Umbilical cord (tissue), 2 donors: ENCODE results near the gene IL17F. TPM values are rescaled to one million over a fixed set of nuclear protein-coding genes. Genes with fewer than 3 reads are reported as not detected.
"Not testable (repeated sequence)": the region's sequence is repeated elsewhere in the genome, so short reads cannot be mapped to it uniquely, and the experiment has no call there.

Source experiments
- DNase-seq: peaks from one replicate; pipeline ENCODE4 v3.0.0-alpha.2; 2015; ENCODE audit warnings: low spot score
- total RNA-seq: library from RNA; depleted of rRNA; stranded (reverse); fragments of >200 nt; gene quantifications from one replicate; pipeline ENCODE4 v1.2.3, GENCODE V29; 2014; ENCODE audit warnings: low replicate concordance; ENCODE audit not compliant: insufficient read depth

The IL17F gene
- total RNA-seq, 1 donor from 2014 or later: not detected

DNA sequence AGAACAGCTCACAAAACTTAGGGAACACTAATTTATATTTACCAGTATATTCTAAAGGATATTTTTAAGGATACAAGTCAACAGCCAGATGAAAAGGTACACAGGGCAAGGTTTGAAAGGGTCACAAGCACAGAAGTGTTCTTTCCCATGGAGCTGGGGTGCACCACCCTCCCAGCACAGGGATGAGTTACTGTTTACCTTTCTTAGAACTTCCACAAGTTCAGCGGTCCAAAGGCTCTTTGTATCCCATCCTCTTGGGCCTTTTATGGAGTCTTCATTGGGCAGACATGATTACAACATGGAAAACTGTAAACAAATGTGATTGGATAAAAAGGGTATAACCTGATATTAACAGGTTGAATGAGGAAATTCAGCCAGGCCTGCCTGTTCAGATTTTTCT is 1.1 kb upstream of the IL17F start:
- no peak for DNase-seq

DNA sequence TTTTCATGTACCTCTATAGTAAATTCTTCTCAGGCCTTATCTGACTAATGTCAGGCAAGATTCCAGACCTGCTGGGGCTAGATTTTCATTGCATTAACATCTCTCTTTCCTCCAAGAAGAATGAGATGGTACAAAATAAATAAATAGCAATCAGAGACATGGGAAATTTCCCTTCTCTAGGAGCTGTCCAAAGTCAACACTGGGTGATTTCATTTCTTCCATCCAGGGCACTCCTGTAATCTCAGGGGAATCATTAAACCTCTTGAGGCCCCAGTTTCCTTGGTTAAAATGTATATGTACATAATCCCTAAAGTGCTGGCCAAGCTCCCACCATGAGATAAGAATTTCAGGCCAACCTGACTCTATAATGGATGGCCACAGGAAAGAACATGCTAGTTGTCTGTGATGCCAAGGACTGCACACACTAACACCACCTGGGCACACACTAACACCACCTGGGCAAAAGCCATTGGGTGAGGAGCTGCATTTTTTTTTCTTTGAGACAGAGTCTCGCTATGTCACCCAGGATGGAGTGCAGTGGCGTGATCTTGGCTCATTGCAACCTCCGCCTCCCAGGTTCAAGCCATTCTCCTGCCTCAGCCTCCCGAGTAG is 912 bp downstream of the IL17F start:
- DNase-seq: no peak

DNA sequence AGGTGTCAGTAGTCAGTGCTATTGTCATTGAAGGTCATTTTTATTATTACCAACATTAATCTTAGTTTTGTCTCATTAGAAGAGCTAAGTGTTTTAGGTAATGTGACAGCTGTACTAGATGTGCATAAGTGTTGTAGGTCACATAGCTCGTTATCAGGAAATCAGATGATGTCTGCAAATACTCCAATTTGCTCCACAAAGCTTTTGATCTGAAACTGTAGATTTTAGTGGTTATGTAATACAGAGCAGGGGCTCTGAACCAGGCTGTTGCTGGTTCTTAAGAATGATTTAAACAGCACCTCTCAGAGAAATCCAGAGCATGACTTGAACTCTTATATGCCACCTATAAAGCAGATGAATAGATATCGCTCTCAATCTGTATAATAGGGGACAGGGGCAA is 2.5 kb downstream of the IL17F start:
- no peak for DNase-seq

DNA sequence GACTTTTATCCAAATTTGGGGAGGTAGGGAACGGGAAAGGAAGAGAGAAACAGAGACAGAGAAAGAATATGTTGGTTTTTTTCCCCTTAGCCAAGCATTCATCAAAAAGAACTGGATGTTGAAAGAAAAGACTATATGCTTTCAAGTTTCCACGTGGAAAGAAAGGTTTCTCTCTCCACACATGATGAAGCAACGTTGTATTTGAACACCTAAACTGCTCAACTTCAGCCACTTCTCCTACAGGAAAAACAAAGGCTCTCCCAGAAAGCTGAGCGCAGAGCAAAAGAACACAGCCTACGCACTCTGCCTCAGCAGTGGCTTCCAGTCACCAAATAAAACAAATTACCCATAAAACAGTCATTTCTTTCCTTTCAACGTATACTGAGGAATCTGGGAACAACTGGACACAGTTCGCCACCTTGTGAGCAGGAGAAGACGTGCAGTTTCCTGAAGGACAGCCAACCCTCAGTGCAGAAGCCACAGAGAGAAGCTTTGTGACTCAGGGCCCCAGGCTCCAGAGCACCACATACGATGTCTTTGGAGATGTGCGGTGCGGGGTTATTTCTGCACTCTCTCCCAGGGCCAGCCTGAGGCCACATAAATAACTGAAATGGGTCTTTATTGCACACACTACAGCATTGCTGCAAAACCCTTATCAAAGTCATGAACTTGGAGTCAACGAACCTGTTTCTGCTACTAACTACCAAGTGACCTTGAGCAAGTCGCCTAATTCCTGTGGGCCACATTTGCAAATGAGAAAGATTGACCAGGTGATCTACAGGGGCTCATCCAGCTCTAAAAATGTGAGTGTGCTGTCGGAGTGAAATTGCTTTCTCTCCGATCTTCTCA is 10.1 kb downstream of the IL17F start:
- DNase-seq: peak; percentile 74

DNA sequence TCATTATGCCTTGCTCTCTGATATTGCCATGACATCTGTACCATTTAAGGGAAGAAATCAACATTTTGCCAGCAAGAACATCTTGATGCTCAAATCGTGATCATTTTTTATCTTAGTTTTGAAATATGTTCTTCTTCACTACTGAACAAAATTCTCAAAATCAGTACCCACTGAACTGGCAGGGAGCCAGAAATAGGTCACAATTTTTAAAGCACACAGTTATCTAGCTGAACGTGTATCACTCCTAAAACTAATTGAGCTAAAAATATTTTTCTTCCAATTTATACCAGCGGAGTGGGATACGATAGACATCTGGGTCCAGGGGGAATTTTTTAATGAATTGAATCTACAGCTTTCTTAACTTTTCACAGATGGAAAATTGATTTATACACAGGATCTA is 11.3 kb downstream of the IL17F start:
- DNase-seq: no peak

DNA sequence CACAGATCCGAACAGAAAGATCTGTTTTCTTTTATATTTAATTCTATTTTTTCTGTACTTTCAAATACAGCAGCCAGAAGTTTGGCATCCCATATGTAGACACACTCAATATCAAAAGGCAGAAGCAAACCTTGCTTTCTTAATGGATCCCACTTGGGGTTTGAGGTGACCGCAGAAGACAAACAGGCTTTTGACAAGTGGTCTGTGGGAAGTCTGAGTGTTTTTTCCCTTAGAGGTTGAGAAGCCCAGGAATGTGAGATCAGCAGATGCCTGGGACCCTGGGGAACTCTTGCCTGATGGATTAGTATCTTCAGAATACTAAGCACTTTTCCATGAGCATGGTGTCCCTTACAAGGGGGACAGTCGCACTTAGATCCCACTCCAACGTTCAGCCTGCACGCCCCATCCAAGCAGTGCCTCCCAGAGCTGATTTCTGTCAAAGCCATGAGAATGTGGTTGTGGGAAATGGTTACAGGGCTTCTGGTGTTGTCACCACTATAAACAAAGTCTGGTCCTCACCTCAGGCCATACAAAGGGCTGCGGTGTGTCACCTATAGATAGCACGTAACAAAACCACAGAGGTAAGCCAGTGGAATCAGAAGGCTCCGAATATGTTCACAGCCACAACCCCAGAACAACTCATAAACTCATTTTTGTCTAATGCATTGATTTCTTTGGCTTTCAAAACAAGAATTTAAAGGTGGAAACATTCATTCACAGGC is 12.7 kb downstream of the IL17F start:
- DNase-seq: no peak

DNA sequence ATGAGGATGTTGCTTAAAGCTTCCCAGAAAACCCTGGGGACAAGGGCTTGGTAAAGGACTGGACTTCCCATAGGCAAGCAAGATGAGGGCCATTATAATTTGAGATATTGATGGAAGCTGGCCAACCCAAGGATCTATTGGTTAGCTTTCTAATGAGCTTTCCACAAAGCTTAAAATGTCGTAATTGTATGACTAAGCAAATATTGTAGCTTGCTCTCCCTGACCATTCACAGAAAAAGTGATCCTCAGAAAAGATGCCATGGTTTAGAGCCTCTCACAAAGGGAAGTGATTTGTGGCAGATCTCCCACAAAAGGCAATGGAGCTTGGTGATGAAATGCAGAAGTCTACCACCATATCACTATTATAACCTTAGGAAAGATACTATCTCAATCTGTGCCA is 13.6 kb downstream of the IL17F start:
- no peak for DNase-seq

DNA sequence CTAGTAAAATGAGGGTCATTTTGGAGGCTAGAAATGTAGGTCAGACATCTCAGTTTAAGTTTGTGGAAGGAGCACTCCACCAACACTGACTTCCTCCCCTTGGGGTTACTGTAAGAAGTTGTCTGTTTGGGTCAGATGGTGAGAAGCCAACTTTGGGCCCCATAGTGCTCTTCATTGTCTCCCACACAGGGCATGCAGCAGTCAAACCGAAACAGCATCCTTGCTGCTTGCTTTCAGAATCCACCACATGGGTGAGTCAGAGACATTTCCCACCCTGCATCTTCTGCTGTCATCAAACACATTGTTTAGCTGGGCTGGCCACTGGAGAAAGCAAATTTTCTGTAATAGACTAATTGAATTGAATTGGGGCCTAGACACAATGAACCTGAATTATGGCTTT is 16.8 kb downstream of the IL17F start:
- no peak for DNase-seq

DNA sequence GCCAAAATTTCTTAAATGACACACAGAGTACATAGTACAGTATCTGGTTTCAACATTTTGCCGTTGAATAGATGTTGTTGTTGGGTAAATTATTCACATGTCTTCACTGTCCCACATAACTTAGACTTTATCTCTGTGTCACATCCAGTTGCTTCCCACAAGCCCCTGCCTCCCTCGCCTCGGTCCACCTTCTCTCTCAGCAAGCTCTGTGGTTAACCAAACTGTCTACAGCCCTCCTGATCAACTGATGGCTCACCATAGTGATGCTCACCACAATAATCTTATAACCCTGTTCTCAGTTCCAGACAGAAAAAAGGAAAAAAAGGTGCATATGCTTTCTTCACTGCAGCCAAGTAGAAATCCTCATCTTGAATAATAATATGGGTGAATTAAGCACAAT is 23.0 kb downstream of the IL17F start:
- no peak for DNase-seq

DNA sequence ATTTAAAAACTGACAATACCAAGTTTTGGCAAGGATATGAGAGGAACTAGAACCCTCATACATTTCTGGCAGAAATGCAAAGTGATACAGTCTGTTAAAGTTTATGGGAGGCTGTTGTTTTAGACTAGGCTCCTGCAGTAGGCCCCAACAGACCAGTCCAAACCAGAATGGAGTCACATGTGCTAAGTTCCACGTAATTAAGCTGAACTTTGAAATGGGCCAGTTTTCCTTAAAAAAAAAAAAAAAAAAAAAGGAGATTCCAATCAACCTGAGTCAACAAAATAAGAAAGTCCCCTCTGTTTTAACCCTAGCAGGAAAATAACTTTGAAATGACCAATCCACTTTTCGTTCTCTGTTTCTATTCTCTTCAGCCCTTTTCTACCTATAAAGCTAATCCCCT is 26.5 kb downstream of the IL17F start:
- DNase-seq: no peak

DNA sequence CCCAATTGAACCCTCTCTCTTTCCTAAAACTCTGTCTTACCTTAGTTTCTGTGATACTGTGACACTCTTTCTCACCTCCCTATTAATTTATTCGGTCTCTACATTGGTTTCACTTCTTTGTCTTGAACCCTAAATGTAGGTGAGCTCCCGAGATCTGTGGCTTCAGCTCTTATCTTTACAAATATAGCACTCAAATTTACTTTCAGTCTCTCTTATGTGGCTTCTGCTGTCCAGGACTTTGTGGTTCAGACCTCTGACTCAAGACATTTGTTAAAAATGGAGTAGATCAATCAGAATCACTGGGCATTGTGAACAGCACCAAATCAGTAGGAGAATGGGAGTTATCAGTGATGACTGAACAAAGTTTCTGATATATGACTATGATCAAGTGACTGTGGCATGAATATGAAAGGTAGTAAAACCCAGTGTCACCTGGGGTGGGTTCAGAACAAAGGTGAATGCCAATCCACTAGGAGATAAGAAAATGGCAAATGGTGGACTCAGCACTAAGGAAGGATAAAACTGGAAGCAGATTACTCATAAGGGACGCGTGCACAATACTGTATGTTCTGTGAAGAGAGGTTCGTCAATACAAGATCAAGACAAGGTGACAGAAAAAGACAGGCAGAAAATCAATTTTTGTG is 27.2 kb downstream of the IL17F start:
- DNase-seq: no peak

DNA sequence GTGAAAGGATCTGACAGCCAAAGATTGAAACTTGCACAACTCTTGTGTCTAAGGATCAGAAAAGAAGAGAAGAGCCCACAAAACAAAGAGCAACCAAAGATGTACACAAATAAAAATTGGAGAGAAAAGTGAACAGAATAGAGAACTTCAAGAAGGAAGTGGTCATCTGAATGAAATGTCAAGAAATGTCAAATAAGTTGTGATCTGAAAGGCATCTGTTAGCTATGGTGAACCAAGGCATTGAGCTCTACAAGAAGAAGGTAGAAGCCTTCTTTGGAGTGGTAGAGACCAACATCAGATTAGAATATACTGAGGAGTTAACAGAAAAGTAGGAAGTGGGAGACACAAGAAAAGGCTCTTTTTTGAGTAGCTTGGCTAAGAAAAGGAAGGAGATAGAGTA is 28.5 kb downstream of the IL17F start:
- no peak for DNase-seq

DNA sequence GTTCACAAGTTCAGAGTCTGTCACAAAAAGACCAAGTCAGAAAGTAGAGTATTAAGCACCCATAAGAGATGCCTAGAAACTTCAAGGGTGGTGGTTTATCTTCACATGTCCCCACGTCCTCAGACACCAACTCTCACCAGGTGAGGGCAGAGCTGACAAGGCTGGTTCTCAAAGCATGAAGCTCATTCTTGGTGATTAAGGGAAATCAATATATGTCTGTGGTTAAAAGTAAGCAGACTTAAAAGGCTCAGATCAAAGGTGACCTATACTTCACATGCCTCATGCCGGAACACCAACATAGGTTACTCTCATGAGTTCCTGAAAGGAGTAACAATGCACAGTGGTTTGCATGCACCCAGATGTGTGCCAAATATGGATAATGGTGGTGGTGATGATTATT is 31.2 kb downstream of the IL17F start:
- DNase-seq: no peak

DNA sequence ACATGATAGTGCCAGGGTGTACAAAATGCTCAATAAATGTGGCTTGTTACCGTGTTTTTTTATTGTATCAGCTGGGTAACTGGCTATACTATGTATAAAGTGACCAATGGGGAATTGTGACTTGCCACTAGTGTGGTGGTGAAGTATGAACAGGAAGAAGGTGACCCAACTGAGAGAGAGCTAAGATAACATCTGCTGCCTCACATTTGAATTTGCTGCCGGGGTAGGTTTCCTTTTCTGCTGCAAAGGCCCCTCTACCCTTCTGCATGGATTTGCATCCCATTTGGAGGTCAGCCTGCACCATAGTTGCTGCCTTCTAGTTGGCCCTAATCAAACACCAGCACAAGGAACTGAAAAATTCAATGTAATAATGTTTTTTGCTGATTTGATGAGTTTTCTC is 34.1 kb downstream of the IL17F start:
- no peak for DNase-seq

DNA sequence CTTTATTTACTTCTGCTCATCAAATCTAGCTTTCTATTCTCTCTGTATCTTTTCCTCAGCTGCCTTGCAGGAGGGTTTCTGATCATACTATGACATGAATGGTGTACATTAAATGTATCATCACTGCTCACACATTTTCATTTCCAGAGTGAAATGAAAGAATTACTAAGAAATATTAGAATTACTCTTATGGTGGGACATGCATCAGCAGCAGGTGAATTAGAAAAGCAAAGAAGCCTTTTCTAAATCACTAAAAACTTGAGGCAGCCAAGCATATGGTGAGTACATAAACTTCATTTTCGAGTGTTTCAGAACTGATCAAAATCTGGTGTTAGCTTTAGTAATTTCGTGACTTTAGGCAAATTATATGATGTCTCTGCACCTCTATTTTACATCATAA is 34.5 kb downstream of the IL17F start:
- no peak for DNase-seq

DNA sequence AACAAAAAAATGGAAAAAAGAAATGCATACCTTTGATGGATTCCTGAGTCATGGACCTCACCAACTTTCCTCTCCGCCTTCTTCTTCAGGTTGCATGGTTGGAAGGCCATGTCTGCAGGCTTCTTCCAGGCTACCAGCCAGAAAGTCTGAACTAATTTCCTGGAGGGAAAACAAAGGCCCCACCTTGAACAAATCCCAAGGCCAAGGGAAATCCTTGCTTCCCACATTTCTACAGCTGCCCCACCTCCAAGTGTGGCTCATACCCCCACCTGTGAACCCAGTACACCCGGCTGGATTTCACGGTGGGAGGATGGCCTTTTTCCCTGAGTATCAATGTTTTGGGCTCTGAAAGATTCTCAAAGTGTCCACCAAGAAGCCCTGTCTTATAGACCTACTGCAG is 35.7 kb downstream of the IL17F start:
- no peak for DNase-seq

DNA sequence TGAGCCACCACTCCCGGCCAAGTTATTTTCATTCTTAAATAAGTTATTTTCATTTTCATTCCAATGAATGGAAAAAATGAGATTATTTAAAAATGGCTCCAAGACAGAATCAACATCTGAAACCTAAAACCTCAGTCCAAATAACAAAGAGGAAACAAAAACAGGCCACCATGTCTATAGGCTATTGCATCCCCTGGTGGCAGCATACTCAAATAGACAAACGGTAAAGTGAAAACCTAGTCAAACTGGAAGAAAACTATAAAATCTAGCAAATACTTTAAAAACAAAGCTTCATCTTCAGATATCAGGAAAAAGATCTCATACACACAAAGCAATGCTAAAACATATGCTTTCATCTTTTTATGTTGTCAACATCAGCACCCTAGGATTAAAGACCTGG is 37.2 kb downstream of the IL17F start:
- DNase-seq: no peak

DNA sequence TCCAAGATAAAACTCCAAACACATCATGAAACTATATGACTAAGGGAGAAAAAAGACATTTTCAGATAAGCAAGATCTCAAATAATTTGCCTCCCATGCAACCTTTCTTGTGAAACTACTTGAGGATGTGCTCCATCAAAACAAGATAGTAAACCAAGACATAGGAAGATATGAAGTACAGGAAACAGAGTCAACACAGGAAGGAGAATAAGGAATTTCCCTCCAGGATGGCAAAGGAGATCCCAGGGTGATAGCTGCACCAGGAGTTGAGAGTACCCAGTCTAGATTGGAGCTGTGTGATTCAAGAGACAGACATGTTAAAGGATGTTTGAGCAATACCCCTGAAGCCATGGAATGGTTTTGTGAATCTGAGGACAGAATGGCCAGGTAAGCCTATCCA is 42.8 kb downstream of the IL17F start:
- no peak for DNase-seq

DNA sequence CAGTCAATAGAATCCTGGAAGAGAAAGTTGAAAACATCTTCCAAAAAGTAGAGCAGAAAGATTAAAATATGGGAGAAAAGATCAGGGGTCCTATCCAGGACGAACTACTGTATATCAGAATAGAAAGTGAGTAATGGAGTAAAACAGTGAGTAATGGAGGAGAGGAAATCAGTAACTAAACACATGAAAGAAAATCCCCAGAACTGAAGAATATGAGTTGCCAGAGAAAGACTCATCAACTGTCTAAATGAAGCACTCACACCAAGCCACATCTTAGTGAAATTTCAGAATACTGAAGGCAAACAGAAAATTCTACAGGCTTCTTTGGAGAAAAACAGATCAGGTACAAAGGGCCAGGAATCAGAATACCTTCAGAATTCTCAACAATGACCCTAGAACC is 43.3 kb downstream of the IL17F start:
- no peak for DNase-seq

DNA sequence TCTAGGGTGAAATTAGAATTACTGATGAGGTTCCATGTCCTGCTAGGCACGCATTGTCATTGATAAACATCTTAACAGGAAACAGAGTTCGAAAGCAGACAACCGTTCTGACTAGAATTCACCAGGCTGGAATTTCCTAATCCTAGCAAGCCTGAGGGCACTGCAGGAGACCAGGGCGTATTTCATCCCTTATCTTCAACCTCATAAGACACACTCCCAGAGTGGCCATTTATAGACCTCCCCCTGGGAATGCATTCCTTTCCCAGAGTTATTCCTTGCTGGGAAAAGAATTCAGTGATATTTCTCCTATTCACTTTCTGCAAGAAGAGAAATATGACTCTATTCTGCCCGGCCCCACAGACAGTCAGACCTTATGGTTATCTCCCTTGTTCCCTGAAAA is 44.2 kb downstream of the IL17F start:
- DNase-seq: not testable (repeated sequence)

DNA sequence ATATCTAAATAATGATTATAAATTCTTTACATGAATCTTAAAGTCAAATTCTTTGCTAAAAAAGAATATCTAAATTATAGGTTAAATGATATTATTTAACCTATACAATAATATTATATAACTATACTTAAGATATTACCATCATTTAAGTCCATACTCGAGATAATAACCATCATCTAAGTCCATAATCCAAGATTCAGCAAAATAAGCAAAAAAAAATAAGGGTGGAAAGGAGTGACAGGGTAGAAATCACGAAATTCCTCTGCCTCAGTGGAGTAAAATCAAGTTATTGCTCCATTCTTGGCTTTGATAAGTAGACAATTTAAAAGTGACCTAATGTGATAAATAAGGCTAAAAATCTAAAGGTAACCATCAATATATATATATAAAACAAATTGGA is 48.4 kb downstream of the IL17F start:
- DNase-seq: no peak

DNA sequence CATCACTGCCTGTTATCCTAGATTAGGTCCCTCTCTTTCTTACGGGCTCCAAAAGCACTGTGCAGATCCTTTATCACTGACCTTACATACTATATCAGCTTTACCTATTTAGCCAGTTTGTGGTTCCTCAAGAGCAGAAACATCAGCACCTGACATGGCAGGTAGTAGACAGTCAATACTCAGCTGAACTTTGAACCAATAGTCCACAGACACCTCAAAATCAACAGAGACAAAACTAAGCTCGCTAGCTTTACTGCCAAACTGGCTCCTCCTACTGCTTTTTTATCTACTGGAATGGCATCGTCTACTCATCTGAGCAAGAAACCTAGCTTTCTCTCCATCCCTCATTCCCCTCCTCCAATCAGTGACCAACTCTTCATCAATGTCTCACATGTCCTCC is 52.5 kb downstream of the IL17F start:
- no peak for DNase-seq
